GM18907 (cell line): ENCODE results near the gene CALML5.

Experiments used
- ATAC-seq: cut with Tn5 transposase; IDR thresholded peaks from one replicate; pipeline ENCODE4 v1.9.1; 2021; ENCODE audit warnings: mild to moderate bottlenecking, moderate library complexity; ENCODE audit not compliant: unreplicated experiment

The CALML5 gene

GRCh38 chr10:5502571-5503476 is 3.5 kb upstream of the CALML5 start:
- no peak for ATAC-seq

- ATAC-seq = no peak
Observed at GRCh38 chr10:5502061-5502521, 2.7 kb upstream of the CALML5 start.

- ATAC-seq = no peak
Observed at GRCh38 chr10:5500910-5501309, 1.5 kb upstream of the CALML5 start.

- ATAC-seq = no peak
Observed at GRCh38 chr10:5500162-5500670, 846 bp upstream of the CALML5 start.

GRCh38 chr10:5498791-5499492 is 428 bp downstream of the CALML5 start:
- no peak for ATAC-seq

- ATAC-seq = no peak
Observed at GRCh38 chr10:5497948-5498730, 1.2 kb downstream of the CALML5 start.

- ATAC-seq = no peak
Observed at GRCh38 chr10:5497289-5497688, 2.1 kb downstream of the CALML5 start.

- ATAC-seq = no peak
Observed at GRCh38 chr10:5496261-5497250, 2.8 kb downstream of the CALML5 start.

GRCh38 chr10:5494611-5495010 is 4.8 kb downstream of the CALML5 start:
- no peak for ATAC-seq

- ATAC-seq = no peak
Observed at GRCh38 chr10:5493691-5494090, 5.7 kb downstream of the CALML5 start.

- no peak for ATAC-seq
Observed at GRCh38 chr10:5492929-5493576, 6.3 kb downstream of the CALML5 start.

- ATAC-seq = no peak
Observed at GRCh38 chr10:5492322-5492855, 7.0 kb downstream of the CALML5 start.

- no peak for ATAC-seq
Observed at GRCh38 chr10:5491477-5491876, 7.9 kb downstream of the CALML5 start.

- no peak for ATAC-seq
Observed at GRCh38 chr10:5490698-5491464, 8.5 kb downstream of the CALML5 start.

- ATAC-seq = no peak
Observed at GRCh38 chr10:5490032-5490431, 9.3 kb downstream of the CALML5 start.

GRCh38 chr10:5488272-5489161 is 10.9 kb downstream of the CALML5 start:
- no peak for ATAC-seq

- no peak for ATAC-seq
Observed at GRCh38 chr10:5486853-5487235, 12.5 kb downstream of the CALML5 start.
